ENCODE measurements around the gene TMTC2. TPM values are rescaled to one million over a fixed set of nuclear protein-coding genes. Genes with fewer than 3 reads are reported as not detected.
A peak's percentile ranks its signal among the peaks of the same experiment; 100 is the strongest.

Gene TMTC2
- total RNA-seq, 1 donor from 2014 or later = 31.4 TPM

GRCh38 chr12:82873951-82874350 is 187.2 kb downstream of the TMTC2 start:
- Histone ChIP-seq H3K36me3 (no peaks in the 10 kb centered on the region), H3K27ac (no peak overlapping the region), H3K4me1 (peaks cover 4% of the 10 kb centered on the region), H3K9me3 (no peaks in the 10 kb centered on the region), H3K4me3 (no peak overlapping the region), H3K27me3 (ENCODE audit: low read depth) (no peaks in the 10 kb centered on the region)
- ATAC-seq (no peak), DNase-seq (no peak)
- no peak for TF ChIP-seq CTCF (IDR thresholded peaks at IDR 0.05)
- intact Hi-C loops (cut with DNase I) = no loop called here

- Histone ChIP-seq H3K36me3 (no peaks in the 10 kb centered on the region), H3K4me1 (peaks cover 4% of the 10 kb centered on the region), H3K27ac (no peak overlapping the region), H3K4me3 (no peak overlapping the region), H3K9me3 (no peaks in the 10 kb centered on the region), H3K27me3 (ENCODE audit: low read depth) (no peaks in the 10 kb centered on the region)
- intact Hi-C loops (cut with DNase I) = no loop called here
- DNase-seq = no peak
- no peak for TF ChIP-seq CTCF (IDR thresholded peaks at IDR 0.05)
- ATAC-seq = no peak
These were observed 188.2 kb downstream of the TMTC2 start for GRCh38 chr12:82874945-82875344.

GRCh38 chr12:82876075-82876474 is 189.4 kb downstream of the TMTC2 start:
- ATAC-seq (no peak), DNase-seq (no peak)
- no peak for TF ChIP-seq CTCF (IDR thresholded peaks at IDR 0.05)
- Histone ChIP-seq H3K36me3 (no peaks in the 10 kb centered on the region), H3K4me3 (no peak overlapping the region), H3K9me3 (no peaks in the 10 kb centered on the region), H3K4me1 (peaks cover 9% of the 10 kb centered on the region), H3K27ac (no peak overlapping the region), H3K27me3 (ENCODE audit: low read depth) (no peaks in the 10 kb centered on the region)
- intact Hi-C loops (cut with DNase I) = no loop called here

- ATAC-seq (no peak), DNase-seq (no peak)
- no peak for TF ChIP-seq CTCF (IDR thresholded peaks at IDR 0.05)
- H3K27me3 ChIP-seq (ENCODE audit: low read depth) = no peaks in the 10 kb centered on the region
- no peak overlapping the region for H3K4me3 ChIP-seq
- peaks cover 6% of the 10 kb centered on the region for H3K4me1 ChIP-seq
- intact Hi-C loops (cut with DNase I) = no loop called here
- H3K36me3 ChIP-seq = no peaks in the 10 kb centered on the region
- H3K27ac ChIP-seq = no peak overlapping the region
- H3K9me3 ChIP-seq = no peaks in the 10 kb centered on the region
These were observed 191.3 kb downstream of the TMTC2 start for GRCh38 chr12:82877963-82878362.

GRCh38 chr12:82880442-82880901 is 193.8 kb downstream of the TMTC2 start:
- no peak overlapping the region for H3K27ac ChIP-seq
- intact Hi-C loops (cut with DNase I) = no loop called here
- no peaks in the 10 kb centered on the region for H3K27me3 ChIP-seq (ENCODE audit: low read depth)
- H3K9me3 ChIP-seq = no peaks in the 10 kb centered on the region
- ATAC-seq (peak in 1 of 2 donors; percentile 11), DNase-seq (no peak)
- H3K36me3 ChIP-seq = no peaks in the 10 kb centered on the region
- H3K4me3 ChIP-seq = no peak overlapping the region
- TF ChIP-seq CTCF (IDR thresholded peaks at IDR 0.05) = no peak
- peaks cover 6% of the 10 kb centered on the region for H3K4me1 ChIP-seq

Measured in lower lobe of right lung (tissue), 2 donors.